ENCODE measurements around the gene CGB8. TPM values are rescaled to one million over a fixed set of nuclear protein-coding genes. Genes with fewer than 3 reads are reported as not detected.
"Not testable (repeated sequence)": the region's sequence is repeated elsewhere in the genome, so short reads cannot be mapped to it uniquely, and the experiment has no call there.

CGB8 gene
- total and polyA plus RNA-seq, 2 experiments from 2014 or later: not detected

DNA sequence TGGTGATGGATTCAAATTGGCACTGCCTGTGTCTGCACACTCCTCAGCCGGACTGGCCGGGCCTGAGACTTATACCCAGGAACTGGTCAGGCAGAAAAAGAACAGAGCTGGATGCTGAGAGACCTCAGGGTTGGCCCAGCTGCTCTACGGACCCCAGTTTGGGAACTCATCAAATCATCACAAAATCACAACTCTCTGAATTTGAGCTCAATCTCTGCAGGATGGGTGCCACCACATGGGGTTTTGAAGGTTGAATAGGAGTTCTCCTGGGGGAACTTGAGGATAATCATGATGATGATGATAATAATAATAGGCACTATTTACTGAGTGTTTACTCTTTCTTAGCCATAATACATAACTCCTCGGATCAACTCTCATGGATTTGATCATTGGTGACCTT lies 6.2 kb downstream of the CGB8 start:
- H3K4me3 ChIP-seq; H4K20me1 ChIP-seq (replicated peaks; ENCODE audit: insufficient read depth); H3K27me3 ChIP-seq (ENCODE audit: insufficient read depth); H3K27ac ChIP-seq (ENCODE audit: low read depth); H2AFZ ChIP-seq; H3K4me2 ChIP-seq; H3K36me3 Mint-ChIP-seq (ENCODE audit: low read depth); H3K27ac Mint-ChIP-seq; DNase-seq (ENCODE audit: low spot score); H3K4me3 Mint-ChIP-seq; H3K79me2 ChIP-seq (replicated peaks; ENCODE audit: insufficient read depth); H3F3A ChIP-seq (replicated peaks; ENCODE audit: low read depth); H3K4me1 ChIP-seq (ENCODE audit: insufficient read depth); ATAC-seq; H3K9me2 ChIP-seq (ENCODE audit: insufficient read depth); H3K36me3 ChIP-seq (ENCODE audit: insufficient read depth); H3K9me3 Mint-ChIP-seq; H3K27me3 Mint-ChIP-seq (ENCODE audit: insufficient read depth, low read depth, poor library complexity); H3K4me1 Mint-ChIP-seq: not testable (repeated sequence)

- Histone ChIP-seq H3K4me3 (no peak overlapping the region), H3K4me1 (ENCODE audit: insufficient read depth) (no peaks in the 10 kb centered on the region), H4K20me1 (replicated peaks; ENCODE audit: insufficient read depth) (no peaks in the 10 kb centered on the region), H3K27ac (ENCODE audit: low read depth) (no peak overlapping the region), H3K79me2 (replicated peaks; ENCODE audit: insufficient read depth) (no peaks in the 10 kb centered on the region), H3K9me2 (ENCODE audit: insufficient read depth) (no peaks in the 10 kb centered on the region), H2AFZ (no peak overlapping the region), H3F3A (replicated peaks; ENCODE audit: low read depth) (no peaks in the 10 kb centered on the region), H3K27me3 (ENCODE audit: insufficient read depth) (no peaks in the 10 kb centered on the region), H3K4me2 (no peak overlapping the region), H3K36me3 (ENCODE audit: insufficient read depth) (no peaks in the 10 kb centered on the region)
- H3K36me3 Mint-ChIP-seq (ENCODE audit: low read depth): no peaks in the 10 kb centered on the region
- no peaks in the 10 kb centered on the region for H3K9me3 Mint-ChIP-seq
- H3K4me1 Mint-ChIP-seq: no peaks in the 10 kb centered on the region; the same call in 2 of the 3 replicates
- peaks cover 1% of the 10 kb centered on the region for H3K27me3 Mint-ChIP-seq (ENCODE audit: insufficient read depth, low read depth, poor library complexity)
- no peak overlapping the region; the same call in 2 of the 3 replicates for H3K4me3 Mint-ChIP-seq
- DNase-seq (ENCODE audit: low spot score) (no peak), ATAC-seq (no peak)
- H3K27ac Mint-ChIP-seq: no peak overlapping the region
- no peak for TF ChIP-seq NANOG (IDR thresholded peaks at IDR 0.05; ENCODE audit: borderline replicate concordance)
- TF ChIP-seq, protein P1, sequence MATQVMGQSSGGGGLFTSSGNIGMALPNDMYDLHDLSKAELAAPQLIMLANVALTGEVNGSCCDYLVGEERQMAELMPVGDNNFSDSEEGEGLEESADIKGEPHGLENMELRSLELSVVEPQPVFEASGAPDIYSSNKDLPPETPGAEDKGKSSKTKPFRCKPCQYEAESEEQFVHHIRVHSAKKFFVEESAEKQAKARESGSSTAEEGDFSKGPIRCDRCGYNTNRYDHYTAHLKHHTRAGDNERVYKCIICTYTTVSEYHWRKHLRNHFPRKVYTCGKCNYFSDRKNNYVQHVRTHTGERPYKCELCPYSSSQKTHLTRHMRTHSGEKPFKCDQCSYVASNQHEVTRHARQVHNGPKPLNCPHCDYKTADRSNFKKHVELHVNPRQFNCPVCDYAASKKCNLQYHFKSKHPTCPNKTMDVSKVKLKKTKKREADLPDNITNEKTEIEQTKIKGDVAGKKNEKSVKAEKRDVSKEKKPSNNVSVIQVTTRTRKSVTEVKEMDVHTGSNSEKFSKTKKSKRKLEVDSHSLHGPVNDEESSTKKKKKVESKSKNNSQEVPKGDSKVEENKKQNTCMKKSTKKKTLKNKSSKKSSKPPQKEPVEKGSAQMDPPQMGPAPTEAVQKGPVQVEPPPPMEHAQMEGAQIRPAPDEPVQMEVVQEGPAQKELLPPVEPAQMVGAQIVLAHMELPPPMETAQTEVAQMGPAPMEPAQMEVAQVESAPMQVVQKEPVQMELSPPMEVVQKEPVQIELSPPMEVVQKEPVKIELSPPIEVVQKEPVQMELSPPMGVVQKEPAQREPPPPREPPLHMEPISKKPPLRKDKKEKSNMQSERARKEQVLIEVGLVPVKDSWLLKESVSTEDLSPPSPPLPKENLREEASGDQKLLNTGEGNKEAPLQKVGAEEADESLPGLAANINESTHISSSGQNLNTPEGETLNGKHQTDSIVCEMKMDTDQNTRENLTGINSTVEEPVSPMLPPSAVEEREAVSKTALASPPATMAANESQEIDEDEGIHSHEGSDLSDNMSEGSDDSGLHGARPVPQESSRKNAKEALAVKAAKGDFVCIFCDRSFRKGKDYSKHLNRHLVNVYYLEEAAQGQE (IDR thresholded peaks at IDR 0.05; ENCODE audit: unreplicated experiment): no peak
These were observed 6.7 kb downstream of the CGB8 start for GRCh38 chr19:49042177-49042576.

- H3K27me3 Mint-ChIP-seq (ENCODE audit: insufficient read depth, low read depth, poor library complexity): peaks cover 11% of the 10 kb centered on the region
- H4K20me1 ChIP-seq (replicated peaks; ENCODE audit: insufficient read depth); ATAC-seq; H3K27ac Mint-ChIP-seq; H2AFZ ChIP-seq; H3K27me3 ChIP-seq (ENCODE audit: insufficient read depth); H3K36me3 Mint-ChIP-seq (ENCODE audit: low read depth); H3K79me2 ChIP-seq (replicated peaks; ENCODE audit: insufficient read depth); H3K4me1 Mint-ChIP-seq; H3K4me3 Mint-ChIP-seq; H3F3A ChIP-seq (replicated peaks; ENCODE audit: low read depth); H3K9me2 ChIP-seq (ENCODE audit: insufficient read depth); H3K27ac ChIP-seq (ENCODE audit: low read depth); H3K36me3 ChIP-seq (ENCODE audit: insufficient read depth); H3K4me2 ChIP-seq; H3K4me3 ChIP-seq; H3K4me1 ChIP-seq (ENCODE audit: insufficient read depth); H3K9me3 Mint-ChIP-seq; DNase-seq (ENCODE audit: low spot score): not testable (repeated sequence)
These were observed 9.2 kb downstream of the CGB8 start for GRCh38 chr19:49039736-49040135.

DNA sequence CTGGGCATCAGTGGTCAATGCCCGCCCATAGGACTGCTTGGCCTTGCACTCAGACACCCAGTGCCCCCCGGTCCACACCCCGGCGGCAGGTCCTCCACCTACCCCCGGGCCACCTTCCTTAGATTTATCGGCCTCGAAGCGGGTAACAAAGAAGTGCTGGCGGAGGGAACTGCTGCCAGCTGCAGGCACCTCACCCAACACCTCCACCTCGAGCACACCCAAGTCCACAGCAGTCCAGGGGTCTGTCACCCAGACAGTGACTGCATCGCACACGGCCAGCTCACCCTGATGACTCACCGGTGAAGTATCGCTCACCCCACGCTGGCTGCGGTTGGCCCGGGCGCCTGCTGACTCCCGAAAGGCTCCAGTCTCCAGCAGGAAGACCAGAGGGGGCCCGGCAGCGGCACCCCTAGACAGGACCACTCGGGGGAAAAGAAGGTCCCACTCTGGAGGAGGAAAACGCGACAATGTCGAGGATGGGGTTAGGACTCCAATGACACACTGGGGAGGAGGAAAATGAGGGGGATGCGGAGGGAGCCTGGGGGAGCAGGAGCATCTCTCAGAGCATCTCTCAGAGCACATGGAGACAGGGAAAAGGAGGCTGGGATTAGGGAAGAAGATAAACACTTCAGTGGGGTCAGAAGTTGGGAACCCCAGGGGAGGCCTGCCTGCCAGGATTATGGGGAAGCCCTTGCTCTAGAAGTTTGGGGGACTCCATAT lies 10.2 kb downstream of the CGB8 start:
- not testable (repeated sequence) for H3K4me3 ChIP-seq; H3K79me2 ChIP-seq (replicated peaks; ENCODE audit: insufficient read depth); H3K36me3 ChIP-seq (ENCODE audit: insufficient read depth); H4K20me1 ChIP-seq (replicated peaks; ENCODE audit: insufficient read depth); H3K9me2 ChIP-seq (ENCODE audit: insufficient read depth); H3K27ac ChIP-seq (ENCODE audit: low read depth); H3K27me3 ChIP-seq (ENCODE audit: insufficient read depth); H3K36me3 Mint-ChIP-seq (ENCODE audit: low read depth); H3K4me1 ChIP-seq (ENCODE audit: insufficient read depth); H3K27ac Mint-ChIP-seq; H2AFZ ChIP-seq; H3K4me3 Mint-ChIP-seq; H3K4me1 Mint-ChIP-seq; DNase-seq (ENCODE audit: low spot score); H3F3A ChIP-seq (replicated peaks; ENCODE audit: low read depth); H3K27me3 Mint-ChIP-seq (ENCODE audit: insufficient read depth, low read depth, poor library complexity); H3K4me2 ChIP-seq; ATAC-seq; H3K9me3 Mint-ChIP-seq

DNA sequence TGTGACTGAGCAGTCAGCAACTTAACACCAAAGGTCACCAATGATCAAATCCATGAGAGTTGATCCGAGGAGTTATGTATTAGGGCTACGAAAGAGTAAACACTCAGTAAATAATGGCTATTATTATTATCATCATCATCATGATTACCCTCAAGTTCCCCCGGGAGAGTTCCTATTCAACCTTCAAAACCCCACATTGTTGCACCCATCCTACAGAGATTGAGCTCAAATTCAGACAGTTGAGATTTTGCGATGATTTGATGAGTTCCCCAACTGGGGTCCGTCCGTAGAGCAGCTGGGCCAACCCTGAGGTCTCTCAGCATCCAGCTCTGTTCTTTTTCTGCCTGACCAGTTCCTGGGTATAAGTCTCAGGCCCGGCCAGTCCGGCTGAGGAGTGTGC lies 10.8 kb downstream of the CGB8 start:
- H3K4me1 ChIP-seq (ENCODE audit: insufficient read depth); H3F3A ChIP-seq (replicated peaks; ENCODE audit: low read depth); H3K9me3 Mint-ChIP-seq; H3K27me3 ChIP-seq (ENCODE audit: insufficient read depth); H3K36me3 ChIP-seq (ENCODE audit: insufficient read depth); H3K9me2 ChIP-seq (ENCODE audit: insufficient read depth); H3K27ac Mint-ChIP-seq; ATAC-seq; H2AFZ ChIP-seq; H3K4me3 ChIP-seq; H3K4me2 ChIP-seq; H3K79me2 ChIP-seq (replicated peaks; ENCODE audit: insufficient read depth); H3K27me3 Mint-ChIP-seq (ENCODE audit: insufficient read depth, low read depth, poor library complexity); H3K4me1 Mint-ChIP-seq; H3K4me3 Mint-ChIP-seq; H4K20me1 ChIP-seq (replicated peaks; ENCODE audit: insufficient read depth); H3K27ac ChIP-seq (ENCODE audit: low read depth); DNase-seq (ENCODE audit: low spot score); H3K36me3 Mint-ChIP-seq (ENCODE audit: low read depth): not testable (repeated sequence)
